ENCODE results near the gene TUBB2B.
A peak's percentile ranks its signal among the peaks of the same experiment; 100 is the strongest.
"Not testable (repeated sequence)": the region's sequence is repeated elsewhere in the genome, so short reads cannot be mapped to it uniquely, and the experiment has no call there.

TUBB2B gene

GRCh38 chr6:3212261-3212660, 15.2 kb downstream of the TUBB2B start:
- DNase-seq (ENCODE audit: low read depth in 2 of 3, low spot score in 1 of 3): no peak

DNA sequence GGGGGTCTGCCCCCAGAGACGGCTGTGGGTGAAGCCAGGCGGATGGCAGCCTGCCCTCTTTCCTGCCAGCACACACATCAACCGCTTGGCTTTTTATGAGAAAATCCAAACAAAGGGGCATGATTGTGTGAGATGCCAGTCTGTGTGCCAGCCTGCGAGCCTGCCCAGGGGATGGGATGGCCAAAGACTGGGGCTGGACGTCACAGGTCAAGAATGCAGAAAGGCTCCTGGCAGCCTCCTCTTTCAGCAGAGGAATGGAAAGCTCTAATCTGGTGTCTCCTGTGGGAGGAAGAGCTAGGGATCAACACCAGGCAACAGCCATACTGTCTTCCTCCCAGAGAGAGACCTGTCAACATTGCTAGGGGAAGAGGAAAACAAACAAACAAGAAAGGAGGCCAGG, 15.8 kb downstream of the TUBB2B start:
- no peak for DNase-seq (ENCODE audit: low read depth in 2 of 3, low spot score in 1 of 3)

DNA sequence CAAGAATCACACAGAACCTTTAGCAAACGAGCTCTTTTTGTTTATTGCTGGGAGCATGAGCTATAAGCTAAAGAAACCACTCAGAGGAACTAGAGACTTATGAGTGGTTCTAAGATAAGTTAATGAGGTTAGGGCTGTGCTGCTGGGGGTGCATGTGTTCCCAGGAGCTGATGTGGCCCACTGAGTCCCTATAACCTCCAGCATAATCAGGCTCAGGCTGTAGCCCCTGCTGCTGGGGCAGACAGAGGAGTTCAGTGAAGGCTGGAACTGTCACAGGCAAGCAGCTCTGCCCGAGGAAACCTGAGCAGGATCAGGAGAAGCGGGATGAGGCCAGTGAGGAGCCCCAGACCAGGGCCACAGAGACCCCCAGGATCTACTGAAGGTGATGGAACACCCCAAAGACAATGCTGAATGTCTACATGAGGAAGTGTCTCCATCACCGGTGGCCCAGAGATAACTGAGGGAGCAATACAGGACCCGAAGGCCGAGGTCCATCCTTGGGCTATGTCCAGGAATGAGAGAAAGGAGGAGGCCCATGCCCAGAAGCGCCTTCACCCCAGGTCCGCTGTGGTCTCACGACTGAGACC, 17.3 kb downstream of the TUBB2B start:
- no peak for DNase-seq (ENCODE audit: low read depth in 2 of 3, low spot score in 1 of 3)

DNA sequence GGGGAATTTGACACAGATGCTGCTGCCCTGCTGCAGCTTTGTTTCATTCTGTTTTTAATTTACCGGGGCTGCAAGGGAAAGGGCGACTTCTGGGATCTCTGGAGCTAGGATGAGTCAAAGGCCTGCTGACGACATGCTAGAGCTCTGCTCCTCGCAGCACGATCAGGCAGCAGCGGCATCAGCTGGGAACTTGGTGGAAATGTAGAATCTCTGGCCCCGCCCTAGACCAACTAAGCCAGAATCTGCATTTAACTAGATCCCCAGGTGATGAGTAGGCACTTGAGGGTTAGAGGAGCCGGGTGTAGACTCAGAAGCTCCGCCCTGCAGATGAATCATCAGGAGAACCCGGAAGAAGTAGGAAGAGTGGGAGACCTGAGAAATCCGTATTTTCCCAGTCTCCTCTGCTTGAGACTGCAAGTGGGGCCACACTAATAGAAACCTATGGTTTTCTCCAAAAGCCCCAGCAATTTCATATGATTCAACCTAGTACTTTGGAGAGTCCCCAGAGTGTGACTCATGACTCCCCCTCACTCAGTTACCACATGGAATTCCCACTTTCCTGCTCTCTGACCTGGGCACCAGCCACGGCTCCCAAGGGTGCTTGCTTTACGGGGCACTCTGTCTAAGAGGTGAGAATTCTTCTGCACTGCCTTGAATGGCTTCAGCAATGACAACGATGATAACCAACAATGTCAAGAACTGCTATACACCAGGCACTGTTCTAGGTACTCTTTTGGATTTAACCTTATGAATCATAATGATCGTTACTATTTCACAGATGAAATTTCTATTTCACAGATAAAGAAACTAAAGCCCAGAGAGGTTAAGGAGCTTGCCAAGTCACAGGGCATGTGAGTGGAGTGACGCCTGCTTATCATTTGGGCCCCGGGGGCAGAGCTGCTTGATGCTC, 18.1 kb downstream of the TUBB2B start:
- peak; percentile 57 to 70 (median 64) for DNase-seq (ENCODE audit: low read depth in 2 of 3, low spot score in 1 of 3)

DNA sequence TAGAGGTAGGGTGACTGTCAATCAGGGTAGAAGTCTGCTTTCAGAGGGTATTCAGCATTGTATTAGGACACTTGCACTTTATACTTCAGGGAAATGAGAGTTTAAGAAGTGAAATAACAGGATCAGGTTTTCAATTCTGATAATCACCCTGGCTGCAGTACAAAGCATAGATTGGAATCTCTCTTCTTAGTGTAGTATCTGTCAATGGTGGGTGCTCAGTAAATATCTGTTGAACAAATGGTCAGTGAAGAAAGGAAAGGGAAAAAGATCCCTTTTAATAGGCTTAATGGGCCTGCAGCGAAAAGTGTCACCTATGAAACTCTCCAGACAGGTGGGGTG, 18.7 kb downstream of the TUBB2B start:
- no peak for DNase-seq (ENCODE audit: low read depth in 2 of 3, low spot score in 1 of 3)

DNA sequence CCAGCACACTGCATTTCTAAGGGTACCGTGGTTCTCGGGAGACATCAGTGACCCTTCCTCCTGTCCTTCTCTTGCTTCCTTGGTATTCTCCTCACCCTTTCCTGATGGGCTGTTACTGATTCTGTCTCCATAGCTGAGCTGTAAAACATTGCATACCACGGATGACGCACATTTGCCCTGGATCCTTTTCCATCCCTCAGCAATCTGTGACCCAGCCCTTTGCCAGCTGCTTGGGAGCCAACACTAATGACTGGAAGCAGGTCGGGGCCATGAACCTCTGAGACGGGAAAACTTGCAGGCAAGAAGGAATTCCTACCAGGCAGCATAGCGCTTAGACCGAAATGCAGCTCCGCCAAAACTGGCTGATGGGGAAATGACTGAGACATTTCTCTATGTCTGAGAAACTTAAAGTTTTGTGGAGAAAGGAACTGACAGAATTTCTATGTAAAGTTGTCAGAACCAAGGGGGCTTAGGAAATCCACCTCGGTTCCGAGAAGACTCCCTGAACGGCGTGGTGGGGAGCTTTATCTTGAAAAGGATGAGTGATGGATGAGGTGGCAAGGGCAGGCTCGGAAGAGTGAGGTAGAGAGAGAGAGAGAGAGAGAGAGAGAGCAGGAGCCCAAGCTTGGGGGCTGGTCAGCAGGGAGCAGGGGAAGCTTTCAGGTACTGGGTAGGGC, 19.2 kb downstream of the TUBB2B start:
- no peak for DNase-seq (ENCODE audit: low read depth in 2 of 3, low spot score in 1 of 3)

GRCh38 chr6:3206339-3207015, 21.0 kb downstream of the TUBB2B start:
- no peak for DNase-seq (ENCODE audit: low read depth in 2 of 3, low spot score in 1 of 3)

GRCh38 chr6:3205913-3206312, 21.5 kb downstream of the TUBB2B start:
- DNase-seq (ENCODE audit: low read depth in 2 of 3, low spot score in 1 of 3): no peak

- DNase-seq (ENCODE audit: low read depth in 2 of 3, low spot score in 1 of 3): no peak
Measured at GRCh38 chr6:3204921-3205320, 22.5 kb downstream of the TUBB2B start.

DNA sequence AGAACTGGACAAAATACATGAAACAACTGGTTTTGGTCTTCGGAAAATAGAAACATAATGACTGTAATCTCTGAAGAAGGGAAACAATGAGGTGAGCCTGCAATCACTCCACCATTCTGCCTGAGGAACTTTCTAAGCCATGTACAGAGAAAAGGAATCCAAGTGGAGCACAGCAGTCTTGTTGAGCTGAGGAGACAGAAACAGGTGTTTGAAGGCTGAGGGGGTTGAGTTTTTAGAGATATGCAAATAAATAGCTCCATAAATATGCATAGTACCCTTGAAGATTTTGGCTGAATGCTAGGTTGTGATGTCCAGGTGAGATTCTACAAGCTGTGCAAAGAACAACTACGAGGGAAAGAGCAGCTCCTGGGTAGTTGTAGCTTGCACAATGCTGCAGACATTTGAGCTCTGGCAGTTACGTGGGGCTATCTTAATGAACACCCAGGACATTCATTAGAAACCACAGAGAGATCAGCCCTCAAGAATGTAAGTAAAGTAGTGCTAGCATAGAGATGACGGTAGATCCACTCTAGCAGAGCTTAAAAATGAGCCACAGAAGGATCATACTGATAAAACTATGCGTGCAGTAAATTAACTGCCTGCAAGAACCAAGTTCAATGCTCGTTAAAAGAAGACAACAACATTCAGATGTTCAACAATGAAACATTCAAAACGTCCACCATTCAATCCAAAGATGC, 24.3 kb downstream of the TUBB2B start:
- DNase-seq (ENCODE audit: low read depth in 2 of 3, low spot score in 1 of 3): no peak

DNA sequence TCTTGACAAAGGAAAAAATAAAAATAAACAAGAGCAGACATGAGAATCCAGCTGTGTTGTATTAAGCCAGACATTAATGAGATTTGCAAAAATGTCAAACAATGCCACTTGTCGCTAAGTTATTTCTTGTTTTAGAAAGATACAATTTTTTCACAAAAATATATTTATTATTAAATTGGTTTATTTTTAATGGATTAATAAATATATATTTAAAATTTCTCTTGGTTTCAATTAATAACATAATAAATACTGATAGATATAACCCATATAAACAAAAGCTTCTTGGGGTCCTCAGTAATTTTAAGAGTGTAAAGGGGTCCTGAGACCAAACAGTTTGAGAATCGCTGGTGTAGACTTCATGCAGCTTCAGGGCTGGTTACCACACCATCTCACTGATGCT, 26.1 kb downstream of the TUBB2B start:
- DNase-seq (ENCODE audit: low read depth in 2 of 3, low spot score in 1 of 3): no peak

DNA sequence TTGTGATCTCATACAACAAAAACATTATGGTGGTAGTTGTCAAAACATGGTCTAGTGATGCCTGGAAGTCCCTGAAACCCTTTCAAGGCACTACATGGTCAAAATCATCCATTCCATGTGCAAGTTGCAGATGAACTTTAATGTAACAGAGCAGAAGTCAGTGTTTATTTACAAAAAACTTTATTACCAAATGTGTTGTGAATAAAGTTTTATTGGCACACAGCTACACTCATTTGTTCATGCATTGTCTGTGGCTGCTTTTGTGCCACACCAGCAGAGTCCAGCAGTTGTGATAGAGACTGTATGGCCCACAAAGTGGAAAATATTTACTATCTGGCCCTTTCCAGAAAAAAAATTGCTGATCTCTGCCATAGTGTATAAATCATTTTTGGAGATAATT, 26.8 kb downstream of the TUBB2B start:
- no peak for DNase-seq (ENCODE audit: low read depth in 2 of 3, low spot score in 1 of 3)

GRCh38 chr6:3199382-3199781, 28.1 kb downstream of the TUBB2B start:
- DNase-seq (ENCODE audit: low read depth in 2 of 3, low spot score in 1 of 3): no peak

DNA sequence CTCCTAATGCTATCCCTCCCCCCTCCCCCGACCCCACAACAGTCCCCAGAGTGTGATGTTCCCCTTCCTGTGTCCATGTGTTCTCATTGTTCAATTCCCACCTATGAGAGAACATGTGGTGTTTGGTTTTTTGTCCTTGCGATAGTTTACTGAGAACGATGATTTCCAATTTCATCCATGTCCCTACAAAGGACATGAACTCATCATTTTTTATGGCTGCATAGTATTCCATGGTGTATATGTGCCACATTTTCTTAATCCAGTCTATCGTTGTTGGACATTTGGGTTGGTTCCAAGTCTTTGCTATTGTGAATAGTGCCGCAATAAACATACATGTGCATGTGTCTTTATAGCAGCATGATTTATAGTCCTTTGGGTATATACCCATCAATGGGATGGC, 29.7 kb downstream of the TUBB2B start:
- not testable (repeated sequence) for DNase-seq (ENCODE audit: low read depth in 2 of 3, low spot score in 1 of 3)

DNA sequence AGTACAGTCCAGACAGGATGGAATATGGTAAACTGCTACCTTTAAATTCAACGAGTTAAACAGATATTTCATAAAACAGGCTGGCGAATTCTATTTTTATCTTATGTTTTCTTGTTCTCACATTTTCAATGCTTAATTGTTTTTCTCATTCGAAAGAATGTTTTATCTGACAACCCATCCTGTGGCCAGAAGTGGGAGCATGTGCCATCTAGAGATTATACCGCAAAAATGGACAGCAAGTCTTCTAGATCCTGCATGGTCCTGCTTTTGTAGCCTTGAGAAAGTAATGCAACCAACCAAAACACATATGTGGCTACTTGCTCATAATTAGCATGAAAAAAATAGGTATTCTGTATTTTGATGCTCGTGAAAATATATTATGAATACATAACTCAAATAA, 30.7 kb downstream of the TUBB2B start:
- DNase-seq (ENCODE audit: low read depth in 2 of 3, low spot score in 1 of 3): no peak

- DNase-seq (ENCODE audit: low read depth in 2 of 3, low spot score in 1 of 3): no peak
Measured at GRCh38 chr6:3195695-3196497, 31.6 kb downstream of the TUBB2B start.

DNA sequence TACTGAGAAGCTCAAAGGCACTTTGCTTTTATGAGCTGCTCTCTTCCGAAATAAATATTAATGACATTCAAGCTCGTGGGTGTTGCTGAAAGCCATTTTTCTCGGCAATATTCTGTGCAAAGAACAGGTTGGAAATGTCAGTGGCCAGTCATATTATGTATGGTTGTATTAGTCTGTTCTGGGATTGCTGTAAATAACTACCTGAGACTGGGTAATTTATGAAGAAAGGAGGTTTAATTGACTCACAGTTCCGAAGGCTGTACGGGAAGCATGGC, 32.1 kb downstream of the TUBB2B start:
- DNase-seq (ENCODE audit: low read depth in 2 of 3, low spot score in 1 of 3): no peak

DNA sequence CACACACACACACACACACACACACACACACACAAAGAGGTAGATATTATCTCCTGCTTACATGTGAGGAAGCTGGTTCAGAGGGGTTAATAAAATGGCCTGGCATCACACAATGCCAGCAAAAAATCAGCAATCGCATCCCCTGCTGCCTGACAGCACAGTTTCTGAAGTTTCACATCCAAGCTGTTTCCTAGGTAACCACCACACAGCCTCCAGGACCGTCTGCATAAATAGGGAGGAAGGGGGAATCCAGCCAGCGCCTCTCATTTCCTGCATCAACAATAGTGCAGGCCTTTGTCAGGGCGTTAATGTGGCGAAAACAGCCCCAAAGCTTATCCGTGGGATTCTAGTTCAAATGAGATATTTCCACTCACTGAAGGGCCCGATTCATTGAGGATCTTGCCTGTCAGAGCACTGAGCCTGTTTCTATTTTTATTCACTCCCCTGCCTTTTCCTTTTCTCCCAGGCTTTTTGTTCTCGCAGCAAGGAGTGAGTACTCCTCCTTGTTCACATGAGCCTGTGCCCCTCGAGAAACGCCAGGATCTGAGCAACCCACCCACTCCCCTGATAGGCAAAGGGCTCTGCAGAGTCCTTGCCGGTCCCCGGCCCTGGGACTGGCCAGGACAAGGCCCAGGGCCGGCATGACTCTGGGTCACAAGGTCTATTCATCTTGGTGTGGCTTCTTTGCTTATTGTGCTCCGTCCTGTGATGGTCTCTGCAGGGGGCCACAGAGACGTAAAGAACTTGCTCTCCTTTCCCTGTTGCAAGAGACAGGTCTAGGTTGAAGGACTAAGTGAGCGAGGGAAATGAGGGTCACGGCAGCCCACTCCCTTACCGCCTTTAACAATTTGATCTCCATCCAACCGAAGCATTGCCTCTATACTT, 32.7 kb downstream of the TUBB2B start:
- DNase-seq (ENCODE audit: low read depth in 2 of 3, low spot score in 1 of 3): no peak

DNA sequence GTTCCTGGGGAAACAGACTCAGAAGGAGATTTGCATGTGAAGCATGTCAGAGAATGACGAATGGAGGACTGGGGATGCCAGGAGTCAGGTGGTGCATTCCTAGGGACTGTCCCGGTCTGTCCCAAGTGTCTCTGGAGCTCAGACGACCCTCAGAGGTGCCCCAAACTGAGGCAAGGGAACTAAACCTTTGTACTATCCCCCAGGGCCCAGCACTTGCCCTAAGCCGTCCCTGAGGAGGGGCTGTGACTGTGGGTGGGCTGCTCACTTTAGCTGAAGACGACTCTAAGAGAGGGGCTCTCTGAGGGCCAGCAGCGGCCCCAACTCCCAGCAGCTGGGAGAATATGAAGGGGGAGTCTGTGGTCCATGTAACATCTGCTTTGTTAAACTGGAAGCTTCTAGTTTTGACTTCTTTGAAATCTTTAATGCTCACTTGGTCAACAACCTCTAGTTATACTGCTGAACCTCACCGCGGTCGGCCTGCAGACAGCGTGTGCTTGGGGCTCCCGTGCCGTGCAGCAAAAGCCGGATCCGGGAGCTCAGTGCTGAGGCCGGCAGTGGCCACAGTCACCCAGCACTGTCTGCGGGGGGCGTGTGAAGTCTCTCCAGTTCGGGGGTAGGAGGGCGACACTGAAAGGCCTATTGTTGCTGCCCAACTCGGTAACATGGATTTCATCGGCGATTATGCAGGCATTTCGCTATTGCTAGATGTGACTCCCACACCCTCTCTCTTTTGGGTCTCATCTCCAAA, 34.2 kb downstream of the TUBB2B start:
- no peak for DNase-seq (ENCODE audit: low read depth in 2 of 3, low spot score in 1 of 3)
